Hematopoietic multipotent progenitor cell (in vitro differentiated cells): ENCODE measurements around the gene CLOCK. TPM values are rescaled to one million over a fixed set of nuclear protein-coding genes. Genes with fewer than 3 reads are reported as not detected.

ENCODE experiments used
- DNase-seq, 3 donors: peaks; one replicate each; pipeline ENCODE4 v3.0.0-alpha.2; 2011 to 2015; ENCODE audit warnings: low read depth in 2 of 3, low spot score in 2 of 3
- total RNA-seq: library from RNA; depleted of rRNA; stranded (reverse); fragments of >200 nt; gene quantifications from one replicate; pipeline ENCODE4 v1.2.3, GENCODE V29; 2012

CLOCK gene
- total RNA-seq, 1 donor, result 6.2 TPM

- DNase-seq, result no peak
Measured at GRCh38 chr4:55498051-55498450, 48.7 kb downstream of the CLOCK start.

GRCh38 chr4:55491486-55491885 is 55.2 kb downstream of the CLOCK start:
- DNase-seq, result no peak

DNA sequence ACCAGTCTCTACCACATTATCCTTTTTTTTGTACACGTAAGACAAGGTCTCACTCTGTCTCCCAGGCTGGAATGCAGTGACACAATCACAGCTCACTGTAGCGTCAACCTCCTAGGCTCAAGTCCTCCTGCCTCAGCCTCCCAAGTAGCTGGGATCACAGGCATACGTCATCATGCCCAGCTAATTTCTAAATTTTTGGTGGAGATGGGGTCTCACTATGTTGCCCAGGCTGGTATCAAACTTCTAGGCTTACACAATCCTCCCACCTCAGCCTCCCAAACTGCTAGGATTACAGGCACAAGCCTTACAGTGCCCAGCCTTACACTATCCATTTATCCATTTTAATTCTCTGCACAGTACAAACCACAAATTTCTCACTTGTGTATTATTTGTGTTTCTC is 58.0 kb downstream of the CLOCK start:
- no peak for DNase-seq

DNA sequence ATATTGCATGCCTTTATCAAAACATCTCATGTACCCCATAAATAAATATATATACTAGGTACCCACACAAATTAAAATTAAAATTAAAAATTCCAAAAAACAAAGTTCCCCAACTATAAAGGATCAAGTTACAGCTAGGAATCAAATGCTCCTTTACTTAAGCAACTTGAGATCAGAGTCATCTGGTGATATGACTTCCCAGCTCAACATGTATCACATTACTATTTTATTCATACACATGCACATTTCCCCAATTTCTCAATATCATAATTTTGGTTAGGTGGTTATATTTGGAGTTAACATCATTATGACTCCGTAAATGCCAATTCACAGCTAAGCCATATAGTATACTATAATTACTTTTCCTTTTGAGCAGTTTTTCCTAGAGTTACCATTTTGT is 60.9 kb downstream of the CLOCK start:
- no peak for DNase-seq

GRCh38 chr4:55483315-55483714 is 63.4 kb downstream of the CLOCK start:
- no peak for DNase-seq

DNA sequence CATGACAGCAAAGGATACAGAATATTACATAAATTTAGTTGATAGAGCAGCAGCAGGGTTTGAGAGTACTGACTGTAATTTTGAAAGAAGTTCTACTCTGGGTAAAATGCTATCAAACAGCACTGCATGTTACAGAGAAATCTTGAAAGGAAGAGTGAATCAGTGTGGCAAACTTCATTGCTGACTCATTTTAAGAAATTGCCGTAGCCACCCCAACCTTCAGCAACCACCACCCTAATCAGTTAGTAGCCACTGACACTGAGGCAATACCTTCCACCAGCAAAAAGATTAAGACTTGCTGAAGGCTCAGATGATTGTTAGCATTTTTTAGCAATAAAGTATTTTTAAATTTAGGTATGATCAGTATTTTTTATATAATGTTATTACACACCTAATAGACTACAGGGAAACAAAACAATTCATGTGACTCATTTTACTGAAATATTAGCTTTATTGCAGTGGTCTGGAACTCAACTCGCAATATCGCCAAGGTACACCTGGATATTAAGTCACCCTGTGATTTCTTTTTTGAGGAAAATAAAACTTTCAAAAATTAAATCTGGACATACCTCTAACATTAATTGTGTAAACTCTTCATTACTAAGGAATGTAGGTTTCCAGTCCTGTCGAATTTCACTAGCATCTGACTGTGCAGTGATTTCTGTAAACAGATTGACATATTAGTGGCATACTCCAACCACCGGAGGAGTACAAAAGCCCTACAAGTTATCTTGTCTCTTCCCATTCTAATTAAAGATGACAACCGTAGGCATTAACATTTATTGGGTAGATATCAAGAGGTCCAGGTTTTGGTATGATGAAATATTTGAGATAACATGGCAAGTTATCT is 71.1 kb downstream of the CLOCK start:
- no peak for DNase-seq

GRCh38 chr4:55469979-55470378 is 76.7 kb downstream of the CLOCK start:
- no peak for DNase-seq

GRCh38 chr4:55468724-55469123 is 78.0 kb downstream of the CLOCK start:
- DNase-seq, result no peak

GRCh38 chr4:55466001-55466400 is 80.7 kb downstream of the CLOCK start:
- no peak for DNase-seq

DNA sequence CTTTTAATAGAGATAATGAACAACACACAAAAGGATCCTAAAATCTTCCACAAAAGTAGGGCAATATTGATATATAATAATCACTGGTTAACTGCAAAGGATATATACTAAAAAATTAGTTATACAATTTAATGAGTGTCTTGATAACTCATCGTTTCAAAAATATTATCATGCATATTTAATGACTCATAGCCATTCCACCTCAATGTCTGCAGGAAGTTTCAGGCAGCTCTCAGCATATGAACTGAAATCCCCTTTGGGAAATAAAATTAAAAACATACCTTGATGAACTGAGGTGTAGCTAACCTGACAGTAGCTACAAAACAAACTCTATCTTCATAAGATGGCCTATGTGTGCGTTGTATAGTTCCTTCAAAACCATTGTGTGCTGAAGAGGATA is 88.1 kb downstream of the CLOCK start:
- no peak for DNase-seq

GRCh38 chr4:55458164-55458563 is 88.5 kb downstream of the CLOCK start:
- DNase-seq, result no peak

- no peak for DNase-seq
Measured at GRCh38 chr4:55450566-55450965, 96.1 kb downstream of the CLOCK start.

- no peak for DNase-seq
Measured at GRCh38 chr4:55447831-55448230, 98.9 kb downstream of the CLOCK start.

DNA sequence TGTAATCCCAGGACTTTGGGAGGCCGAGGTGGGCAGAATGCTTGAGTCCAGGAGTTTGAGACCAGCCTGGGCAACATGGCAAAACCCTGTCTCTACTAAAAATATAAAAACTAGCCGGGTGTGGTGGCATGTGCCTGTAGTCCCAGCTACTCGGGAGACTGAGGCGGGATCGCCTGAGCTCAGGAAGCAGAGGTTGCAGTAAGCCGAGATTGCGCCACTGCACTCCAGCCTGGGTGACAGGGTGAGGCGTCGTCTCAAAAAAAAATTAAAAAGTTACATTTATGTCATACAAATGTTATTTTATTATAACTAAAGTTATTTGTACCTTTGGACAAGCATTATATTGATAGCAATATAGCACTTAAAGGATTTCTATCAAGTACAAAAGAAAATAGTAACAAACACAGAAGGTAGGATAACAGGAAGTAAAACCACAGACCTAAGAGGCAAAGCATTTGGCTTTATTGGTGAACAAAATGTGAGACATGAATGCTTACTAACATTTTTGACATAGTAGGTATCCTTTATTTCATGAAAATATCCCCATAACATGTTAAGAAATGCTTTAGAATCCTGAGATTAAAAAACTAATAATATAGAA is 99.5 kb downstream of the CLOCK start:
- no peak for DNase-seq

DNA sequence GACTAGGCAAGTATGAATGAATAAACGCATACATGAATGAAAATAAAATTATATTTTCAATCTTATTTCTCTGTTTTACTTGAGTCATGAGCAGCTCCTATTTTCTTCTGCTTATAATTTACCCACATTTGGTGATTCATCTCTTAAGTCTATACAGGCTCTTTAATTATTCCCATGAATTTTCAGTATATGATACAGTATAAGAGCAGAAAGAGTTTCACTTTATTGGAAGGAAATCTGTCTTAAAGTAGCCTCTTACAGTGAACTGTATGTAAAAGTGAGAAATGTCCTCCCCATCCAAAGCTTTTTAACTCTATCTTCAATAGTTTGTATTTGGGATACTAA is 100.2 kb downstream of the CLOCK start:
- DNase-seq, result no peak

- DNase-seq, result no peak
Measured at GRCh38 chr4:55445921-55446577, 100.7 kb downstream of the CLOCK start.

DNA sequence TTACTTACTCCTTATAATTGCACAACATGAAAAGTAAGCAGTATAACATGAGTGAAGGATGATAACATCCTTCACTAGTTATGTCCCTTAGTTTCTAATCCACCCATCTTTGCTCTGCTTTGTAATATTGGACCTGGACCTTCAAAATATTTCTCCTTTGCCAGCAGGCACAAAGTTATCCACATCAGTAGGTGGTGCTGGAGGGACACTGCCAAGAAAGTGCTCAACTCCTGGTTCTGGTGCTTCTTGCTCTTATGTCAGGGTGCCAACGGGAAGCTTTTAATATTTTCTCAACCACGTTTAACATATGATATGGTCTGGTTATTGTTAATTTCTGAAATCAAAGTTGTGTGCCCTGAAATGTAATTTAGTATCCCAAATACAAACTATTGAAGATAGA is 101.9 kb downstream of the CLOCK start:
- peak in 1 of 3 donors; percentile 37 for DNase-seq

DNA sequence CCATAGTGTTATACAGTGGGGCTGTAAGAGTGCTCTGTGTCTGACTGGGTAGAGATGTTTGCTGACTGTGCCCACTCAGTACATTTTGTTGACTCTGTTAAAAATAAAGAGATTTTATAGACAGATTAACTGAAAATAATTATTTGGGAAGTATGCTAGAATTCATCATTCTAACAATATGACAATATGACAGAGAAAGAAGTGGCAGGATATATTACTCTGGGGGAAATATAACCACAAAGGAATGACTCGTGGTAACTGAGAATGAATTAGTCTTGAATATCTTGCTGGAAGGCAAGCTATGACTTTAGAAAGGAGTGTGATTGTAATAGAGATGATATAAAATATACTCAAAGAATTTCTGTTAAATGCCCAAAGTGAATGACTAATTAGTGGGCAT is 104.2 kb downstream of the CLOCK start:
- no peak for DNase-seq

DNA sequence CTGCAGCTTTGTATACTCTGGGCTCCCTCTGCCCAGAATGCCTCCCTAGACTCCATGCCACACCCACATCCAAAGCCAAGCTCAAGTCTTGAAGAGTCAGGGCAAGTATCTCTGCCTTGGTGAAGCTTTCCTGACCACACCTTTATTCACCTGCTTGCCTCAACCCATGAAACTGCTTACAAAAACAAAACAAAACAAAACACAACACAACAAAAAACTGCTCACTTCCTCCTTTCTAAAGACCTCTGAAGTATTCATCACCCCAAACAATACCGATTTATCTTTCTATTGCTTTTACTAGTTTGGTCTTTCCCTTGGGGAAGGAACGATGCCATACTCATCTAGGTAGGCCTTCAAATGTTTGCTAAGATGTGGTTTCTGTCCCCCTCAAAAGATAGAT is 105.9 kb downstream of the CLOCK start:
- no peak for DNase-seq

DNA sequence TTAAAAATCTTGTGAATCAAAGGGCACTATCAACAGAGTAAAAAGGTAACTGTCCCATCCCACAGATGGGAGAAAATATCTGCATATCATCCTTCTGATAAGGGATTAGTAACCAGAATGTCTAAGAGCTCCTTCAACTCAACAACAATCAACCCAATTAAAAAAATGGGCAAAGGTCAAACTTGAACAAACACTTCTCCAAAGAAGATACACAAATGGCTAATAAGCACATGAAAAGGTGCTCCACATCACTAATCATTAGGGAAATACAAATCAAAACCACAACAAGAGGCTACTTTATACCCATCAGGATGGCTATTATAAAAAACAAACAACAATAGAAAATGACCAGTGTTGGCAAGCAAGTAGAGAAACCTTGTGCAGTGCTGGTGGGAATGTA is 107.7 kb downstream of the CLOCK start:
- DNase-seq, result no peak

- DNase-seq, result no peak
Measured at GRCh38 chr4:55438314-55438713, 108.4 kb downstream of the CLOCK start.

DNA sequence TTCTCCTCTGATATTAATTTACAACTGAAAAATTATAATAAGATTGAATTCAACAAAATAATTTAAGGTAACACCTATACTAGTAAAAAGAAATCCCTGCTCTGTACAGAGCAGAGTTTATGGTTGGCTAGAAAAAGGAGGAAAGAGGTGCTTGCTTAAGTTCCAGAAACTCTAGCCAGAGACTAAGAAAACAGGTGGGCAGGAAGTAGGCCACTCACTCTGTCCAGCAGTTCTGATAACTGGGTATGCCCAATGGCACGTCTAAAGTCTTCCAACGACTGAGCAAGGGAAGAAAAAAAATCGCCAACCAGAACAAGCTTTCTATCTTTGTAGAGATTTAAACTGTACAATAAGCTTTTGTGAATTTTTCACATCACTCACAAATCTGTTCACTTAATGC is 108.9 kb downstream of the CLOCK start:
- DNase-seq, result no peak
